SK-N-SH treated with all-trans-retinoic acid at 6 μM for 48 hours (cell line): ENCODE measurements around the gene WBP2.

Experiments used
- ATAC-seq: fragments of 200-7000 bp; cut with Tn5 transposase; 3 replicates; pipeline ENCODE4 v1.9.1; 2020; ENCODE audit warnings: mild to moderate bottlenecking, moderate library complexity
- BACH2 ChIP-seq: fragments of 250-450 bp; sonication (Bioruptor Pico); IDR thresholded peaks from 2 replicates; pipeline ENCODE4 v1.9.0; 2021; ENCODE audit warnings: mild to moderate bottlenecking, borderline replicate concordance
- ISL1 ChIP-seq: fragments of 250-450 bp; sonication (Bioruptor Pico); IDR thresholded peaks from 2 replicates; pipeline ENCODE4 v2.1.2; 2022; ENCODE audit warnings: mild to moderate bottlenecking, moderate library complexity
- SNAI2 ChIP-seq: fragments of 250-450 bp; sonication (Bioruptor Pico); IDR thresholded peaks from 2 replicates; pipeline ENCODE4 v1.5.0; 2020; ENCODE audit warnings: mild to moderate bottlenecking, moderate library complexity
- TCF4 ChIP-seq: fragments of 250-450 bp; sonication (Bioruptor Pico); IDR thresholded peaks from 2 replicates; pipeline ENCODE4 v1.8.0; 2021; ENCODE audit warnings: mild to moderate bottlenecking, moderate library complexity, borderline replicate concordance
- ZNF70 ChIP-seq: fragments of 450-650 bp; formaldehyde crosslinking; IDR thresholded peaks from 2 replicates; pipeline ENCODE4 v1.5.0; 2020; ENCODE audit warnings: mild to moderate bottlenecking, moderate library complexity
- TF ChIP-seq, protein P1 (sequence below): fragments of 250-450 bp; sonication (Bioruptor Pico); IDR thresholded peaks from 2 replicates; pipeline ENCODE4 v1.5.1; 2021; ENCODE audit warnings: mild to moderate bottlenecking, moderate library complexity

WBP2 gene

DNA sequence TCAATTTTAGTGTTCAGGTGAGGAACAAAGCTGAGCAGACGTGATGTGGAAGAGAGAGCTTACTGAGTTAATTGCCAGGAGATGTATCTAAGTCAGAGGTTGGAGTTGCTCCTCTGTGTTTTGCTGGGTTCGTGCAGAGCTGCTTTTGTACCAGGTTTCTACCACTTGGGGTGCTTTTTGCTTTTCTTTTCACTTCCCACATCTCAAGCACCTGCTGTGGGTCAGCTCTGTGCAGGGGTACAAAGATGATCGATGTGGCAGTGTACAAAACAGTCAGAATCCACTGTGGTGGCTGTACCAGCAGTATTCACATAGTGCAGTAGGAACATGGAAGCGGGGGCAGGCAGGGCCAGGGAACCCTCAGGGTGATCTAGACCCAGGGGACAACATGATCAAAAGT, 55.7 kb downstream of the WBP2 start (continued):
- no peak for TF ChIP-seq TCF4 (CRISPR knock-in tag)
- no peak for TF ChIP-seq SNAI2 (CRISPR knock-in tag)
- TF ChIP-seq ZNF70 (CRISPR knock-in tag), result no peak
- no peak for TF ChIP-seq ISL1 (CRISPR knock-in tag)

DNA sequence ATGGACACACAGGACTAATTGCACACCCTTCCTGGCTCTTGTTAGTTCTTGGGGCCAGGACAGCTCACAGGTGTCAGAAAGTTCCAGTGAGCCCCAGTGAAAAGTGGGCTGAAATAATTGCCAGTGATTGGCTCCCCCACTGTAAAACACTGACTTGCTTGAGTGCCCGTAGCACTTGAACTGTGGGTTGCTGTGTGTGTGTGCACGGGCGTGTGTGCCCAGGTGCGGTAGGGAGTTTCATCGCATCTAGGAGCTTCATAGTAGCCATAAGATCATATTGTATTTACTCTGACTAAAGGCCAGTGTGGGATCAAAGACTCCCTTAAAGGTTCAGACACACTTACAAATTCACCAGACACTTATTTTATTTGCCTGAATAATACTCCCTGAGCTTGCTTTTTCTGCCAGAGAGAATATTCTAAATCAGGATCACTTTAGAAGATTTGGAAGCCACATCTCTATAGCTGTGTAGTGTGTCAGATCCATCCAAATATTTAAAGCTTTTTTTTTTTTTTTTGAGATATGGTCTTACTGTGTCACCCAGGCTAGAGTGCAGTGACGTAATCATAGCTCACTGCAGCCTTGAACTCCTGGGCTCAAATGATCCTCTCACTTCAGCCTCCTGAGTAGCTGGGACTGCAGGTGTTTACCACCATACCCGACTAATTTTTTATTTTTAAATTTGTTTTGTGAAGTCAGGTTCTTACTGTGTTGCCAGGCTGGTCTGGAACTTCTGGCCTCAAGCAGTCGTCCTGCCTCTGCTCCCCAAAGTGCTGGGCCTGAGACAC, 59.1 kb downstream of the WBP2 start:
- no peak for ATAC-seq
- TF ChIP-seq, protein P1, sequence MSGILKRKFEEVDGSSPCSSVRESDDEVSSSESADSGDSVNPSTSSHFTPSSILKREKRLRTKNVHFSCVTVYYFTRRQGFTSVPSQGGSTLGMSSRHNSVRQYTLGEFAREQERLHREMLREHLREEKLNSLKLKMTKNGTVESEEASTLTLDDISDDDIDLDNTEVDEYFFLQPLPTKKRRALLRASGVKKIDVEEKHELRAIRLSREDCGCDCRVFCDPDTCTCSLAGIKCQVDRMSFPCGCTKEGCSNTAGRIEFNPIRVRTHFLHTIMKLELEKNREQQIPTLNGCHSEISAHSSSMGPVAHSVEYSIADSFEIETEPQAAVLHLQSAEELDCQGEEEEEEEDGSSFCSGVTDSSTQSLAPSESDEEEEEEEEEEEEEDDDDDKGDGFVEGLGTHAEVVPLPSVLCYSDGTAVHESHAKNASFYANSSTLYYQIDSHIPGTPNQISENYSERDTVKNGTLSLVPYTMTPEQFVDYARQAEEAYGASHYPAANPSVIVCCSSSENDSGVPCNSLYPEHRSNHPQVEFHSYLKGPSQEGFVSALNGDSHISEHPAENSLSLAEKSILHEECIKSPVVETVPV (CRISPR knock-in tag), result no peak
- TF ChIP-seq BACH2 (CRISPR knock-in tag), result no peak
